K562 (cell line): Measurements from ENCODE around the gene VWA1.

Experiments
- ZNF174 ChIP-seq: fragments of 250-450 bp; sonication (Bioruptor Pico); IDR thresholded peaks from 2 replicates; pipeline ENCODE4 v1.4.0; 2020; ENCODE audit warnings: mild to moderate bottlenecking
- TF ChIP-seq, protein P1 (sequence below): sonication (generic); formaldehyde crosslinking; IDR thresholded peaks from 2 replicates; pipeline ENCODE4 v1.8.0; 2023; ENCODE audit warnings: mild to moderate bottlenecking, missing genetic modification reagents

DNA sequence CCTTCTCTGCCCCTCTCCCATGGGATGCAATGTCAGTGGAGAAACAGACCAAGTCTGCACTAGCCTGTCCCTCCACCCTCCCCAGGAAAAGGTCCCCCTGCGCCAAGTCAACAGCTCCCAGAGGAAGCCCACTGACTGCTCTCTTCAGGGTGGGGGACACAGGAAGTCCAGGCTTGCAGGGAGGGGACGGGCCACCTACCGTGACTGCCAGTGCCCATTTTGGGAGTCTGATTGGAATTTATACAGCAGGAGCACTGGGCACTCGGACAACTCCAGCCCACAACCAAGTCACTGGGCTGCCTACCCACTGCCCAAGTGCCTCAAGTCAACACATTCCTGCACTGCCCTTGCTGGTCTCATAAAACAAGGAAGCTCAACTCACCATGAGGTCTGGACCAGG lies 42.5 kb upstream of the VWA1 start:
- no peak for TF ChIP-seq ZNF174 (CRISPR knock-in tag)
- TF ChIP-seq, protein P1, sequence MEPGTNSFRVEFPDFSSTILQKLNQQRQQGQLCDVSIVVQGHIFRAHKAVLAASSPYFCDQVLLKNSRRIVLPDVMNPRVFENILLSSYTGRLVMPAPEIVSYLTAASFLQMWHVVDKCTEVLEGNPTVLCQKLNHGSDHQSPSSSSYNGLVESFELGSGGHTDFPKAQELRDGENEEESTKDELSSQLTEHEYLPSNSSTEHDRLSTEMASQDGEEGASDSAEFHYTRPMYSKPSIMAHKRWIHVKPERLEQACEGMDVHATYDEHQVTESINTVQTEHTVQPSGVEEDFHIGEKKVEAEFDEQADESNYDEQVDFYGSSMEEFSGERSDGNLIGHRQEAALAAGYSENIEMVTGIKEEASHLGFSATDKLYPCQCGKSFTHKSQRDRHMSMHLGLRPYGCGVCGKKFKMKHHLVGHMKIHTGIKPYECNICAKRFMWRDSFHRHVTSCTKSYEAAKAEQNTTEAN, result no peak
